K562 (cell line): ENCODE data around the gene TRIM69. TPM values are rescaled to one million over a fixed set of nuclear protein-coding genes. Genes with fewer than 3 reads are reported as not detected.

Experiments used
- ATAC-seq: fragments of 200-7000 bp; cut with Tn5 transposase; 3 replicates; pipeline ENCODE4 v1.9.1; 2020; ENCODE audit warnings: moderate library complexity
- BruUV-seq: library from RNA; stranded (reverse); fragments of 400-500 nt; replicated peaks from 2 replicates; lab custom pipeline; 2021; lab: Mats Ljungman, UMichigan
- CTCF ChIA-PET: fragments of 300-600 bp; formaldehyde crosslinking; extraction: SDS; loops from one replicate; lab custom pipeline; 2021; ENCODE audit warnings: low intra/inter-chr PET ratio; lab: Yijun Ruan, JAX
- POLR2A ChIA-PET: fragments of 300-600, 350-650 bp; sonication (Branson Sonifier 250); formaldehyde crosslinking; extraction: SDS; loops from one replicate; lab custom pipeline; 2021; ENCODE audit warnings: antibody characterized with exemption, inconsistent platforms; lab: Yijun Ruan, JAX
- DNase-seq, 4 experiments: peaks; one replicate each; pipeline versions ENCODE4 v3.0.0 to v3.0.0-alpha.2; 2011 to 2018; ENCODE audit warnings: low spot score in 3 of 4, mixed read lengths in 3 of 4; ENCODE audit errors: extremely low read depth in 1 of 4
- FAIRE-seq: peaks from 2 replicates; lab custom pipeline; 2011; peaks lifted over from hg19 to GRCh38; lab: Jason Lieb, UNC
- H2AFZ ChIP-seq: 2 replicates; pipeline ENCODE4 v1.6.0; 2011; ENCODE audit warnings: low read depth, low read length, control low read depth, inconsistent platforms
- H3K27ac ChIP-seq: fragments of 200-600 bp; 3 replicates; pipeline ENCODE4 v1.8.0; 2011; ENCODE audit warnings: low read depth, mild to moderate bottlenecking, control low read depth, inconsistent platforms, low read length, moderate library complexity, mixed read lengths; ENCODE audit errors: extremely low read depth
- H3K27me3 ChIP-seq, 2 experiments: fragments of 300-600 bp in 1 of 2; 2 replicates in 1 of 2; 3 replicates in 1 of 2; pipeline versions ENCODE4 v1.6.0 to v1.8.0; 2011; ENCODE audit warnings: inconsistent platforms in 2 of 2, low read length in 2 of 2, mild to moderate bottlenecking in 1 of 2, mixed read lengths in 1 of 2, moderate library complexity in 1 of 2; ENCODE audit not compliant: control insufficient read depth in 2 of 2, insufficient read depth in 2 of 2
- H3K36me3 ChIP-seq: fragments of 300-600 bp; 3 replicates; pipeline ENCODE4 v1.8.0; 2011; ENCODE audit warnings: mild to moderate bottlenecking, low read length, inconsistent platforms; ENCODE audit not compliant: control insufficient read depth, insufficient read depth
- H3K4me1 ChIP-seq, 2 experiments: fragments of 200-600 bp in 1 of 2; replicated peaks in 1 of 2; 2 replicates in 1 of 2; 3 replicates in 1 of 2; pipeline versions ENCODE4 v1.5.1 to v1.8.0; 2011; ENCODE audit warnings: inconsistent platforms in 2 of 2, low read length in 2 of 2, mild to moderate bottlenecking in 1 of 2, mixed read lengths in 1 of 2, moderate library complexity in 1 of 2; ENCODE audit not compliant: control insufficient read depth in 2 of 2, insufficient read depth in 2 of 2
- H3K4me2 ChIP-seq: 2 replicates; pipeline ENCODE4 v1.6.1; 2011; ENCODE audit warnings: low read length, control low read depth, inconsistent platforms, mixed read lengths; ENCODE audit not compliant: insufficient read depth
- H3K4me3 ChIP-seq: fragments of 200-600 bp; sonication (generic), shearing (Covaris generic); 2 replicates; pipeline ENCODE4 v1.5.1; 2016; ENCODE audit warnings: control low read depth, inconsistent platforms
- H3K79me2 ChIP-seq: fragments of 200-600 bp; 3 replicates; pipeline ENCODE4 v1.8.0; 2011; ENCODE audit warnings: low read length, inconsistent platforms; ENCODE audit not compliant: control insufficient read depth, insufficient read depth
- H3K9ac ChIP-seq, 2 experiments: 2 replicates each; pipeline versions ENCODE4 v1.6.0 to v1.6.1; 2011; ENCODE audit warnings: low read depth in 2 of 2, low read length in 2 of 2, control low read depth in 1 of 2, inconsistent platforms in 1 of 2, mild to moderate bottlenecking in 1 of 2, mixed read lengths in 1 of 2; ENCODE audit not compliant: insufficient read depth in 1 of 2
- H3K9me1 ChIP-seq: one replicate; pipeline ENCODE4 v1.6.0; 2011; ENCODE audit warnings: inconsistent platforms, mild to moderate bottlenecking, low read length, moderate library complexity; ENCODE audit not compliant: control insufficient read depth, insufficient read depth
- H3K9me3 ChIP-seq: replicated peaks from 2 replicates; pipeline ENCODE4 v1.5.1; 2011; ENCODE audit warnings: low read depth, low read length, inconsistent platforms; ENCODE audit not compliant: control insufficient read depth, insufficient read depth
- H4K20me1 ChIP-seq: replicated peaks from 2 replicates; pipeline ENCODE4 v1.6.1; 2011; ENCODE audit warnings: low read length, inconsistent platforms, mixed read lengths; ENCODE audit not compliant: control insufficient read depth, insufficient read depth
- ADNP ChIP-seq: fragments of 200-800 bp; sonication (Bioruptor generic); IDR thresholded peaks from 2 replicates; pipeline ENCODE4 v1.6.1; 2016; ENCODE audit warnings: missing genetic modification characterization, missing compliant biosample characterization
- ARID1B ChIP-seq: fragments of 450-650 bp; IDR thresholded peaks from 2 replicates; pipeline ENCODE4 v1.6.1; 2016; ENCODE audit warnings: antibody characterized with exemption, mild to moderate bottlenecking, inconsistent platforms
- CBFA2T3 ChIP-seq: fragments of 450-650 bp; IDR thresholded peaks from 2 replicates; pipeline ENCODE4 v1.6.1; 2017
- CEBPB ChIP-seq: fragments of 450-650 bp; IDR thresholded peaks from 2 replicates; pipeline ENCODE4 v1.6.1; 2016; ENCODE audit warnings: missing genetic modification characterization, missing compliant biosample characterization
- CEBPG ChIP-seq, 3 experiments: fragments of 200-800 bp in 1 of 3; sonication (Bioruptor generic) in 1 of 3; sonication (generic) in 1 of 3; formaldehyde crosslinking in 1 of 3; IDR thresholded peaks in 2 of 3; conservative IDR thresholded peaks in 1 of 3; 2 replicates each; pipeline versions ENCODE4 v1.6.1 to v1.8.0; 2016 to 2022; ENCODE audit warnings: missing compliant biosample characterization in 2 of 3, missing genetic modification characterization in 2 of 3, mild to moderate bottlenecking in 1 of 3, missing genetic modification reagents in 1 of 3
- CHD1 ChIP-seq: fragments of 200-600 bp; sonication (generic); IDR thresholded peaks from one replicate; pipeline ENCODE4 v1.6.1; 2012; ENCODE audit warnings: mild to moderate bottlenecking, moderate library complexity, low read length, inconsistent platforms
- CHD4 ChIP-seq: fragments of 200-600 bp; sonication (generic); IDR thresholded peaks from 3 replicates; pipeline ENCODE4 v1.6.1; 2012; ENCODE audit warnings: low read depth, mild to moderate bottlenecking, mixed read lengths, low read length, inconsistent platforms; ENCODE audit not compliant: insufficient read depth, insufficient replicate concordance, poor library complexity, severe bottlenecking
- DACH1 ChIP-seq: fragments of 450-650 bp; IDR thresholded peaks from 2 replicates; pipeline ENCODE4 v1.6.1; 2018; ENCODE audit not compliant: partially characterized antibody
- EZH2 ChIP-seq: IDR thresholded peaks from 2 replicates; pipeline ENCODE4 v1.6.1; 2012; ENCODE audit warnings: low read depth, mild to moderate bottlenecking, inconsistent platforms, low read length, borderline replicate concordance
- MEIS2 ChIP-seq: fragments of 450-650 bp; IDR thresholded peaks from 2 replicates; pipeline ENCODE4 v1.6.1; 2014; ENCODE audit warnings: mild to moderate bottlenecking; ENCODE audit not compliant: partially characterized antibody
- MTA1 ChIP-seq: fragments of 450-650 bp; IDR thresholded peaks from 2 replicates; pipeline ENCODE4 v1.6.1; 2017; ENCODE audit warnings: borderline replicate concordance
- RAD21 ChIP-seq, 2 experiments: fragments of 250-450 bp in 1 of 2; fragments of 450-650 bp in 1 of 2; sonication (Bioruptor Pico) in 1 of 2; formaldehyde crosslinking in 1 of 2; IDR thresholded peaks in 1 of 2; conservative IDR thresholded peaks in 1 of 2; 2 replicates each; pipeline versions ENCODE4 v1.4.0 to v1.8.0; 2020 to 2022; ENCODE audit warnings: mild to moderate bottlenecking in 2 of 2, moderate library complexity in 1 of 2
- TAL1 ChIP-seq: fragments of 450-650 bp; IDR thresholded peaks from 2 replicates; pipeline ENCODE4 v1.6.1; 2016; ENCODE audit warnings: mild to moderate bottlenecking
- TRIM24 ChIP-seq, 2 experiments: fragments of 450-650 bp; IDR thresholded peaks; 2 replicates each; pipeline ENCODE4 v1.6.1; 2016
- ZNF696 ChIP-seq: fragments of 250-450 bp; sonication (Bioruptor Pico); conservative IDR thresholded peaks from 2 replicates; pipeline ENCODE4 v1.4.0; 2020; ENCODE audit warnings: mild to moderate bottlenecking, moderate library complexity
- ZNF778 ChIP-seq: fragments of 450-650 bp; formaldehyde crosslinking; IDR thresholded peaks from 2 replicates; pipeline ENCODE4 v1.4.0; 2020; ENCODE audit warnings: mild to moderate bottlenecking, moderate library complexity
- WGBS: fragments of 100-300 bp; shearing (Covaris generic); methylation state at CpG from one replicate; pipeline ENCODE4 v1.1.6; 2016; ENCODE audit warnings: low coverage, mixed read lengths; ENCODE audit not compliant: insufficient coverage; ENCODE audit errors: missing lambda C conversion rate; 5-methylcytosine and 5-hydroxymethylcytosine counted together
- in situ Hi-C: fragments of 300-500 bp; cut with MboI; formaldehyde crosslinking; loops from 4 replicates; pipeline ENCODE4 v1.15.0; 2018; ENCODE audit warnings: inconsistent platforms, mixed read lengths
- intact Hi-C: fragments of 100-400 bp; cut with micrococcal nuclease; formaldehyde crosslinking; loops from 2 replicates; pipeline ENCODE4 v1.14.2; 2022
- polyA plus RNA-seq, 8 experiments: library from polyadenylated mRNA; depleted of rRNA in 4 of 8; stranded (reverse) in 5 of 8; unstranded in 3 of 8; fragments of >200 nt; fragmentation: Nextera tagmentation in 2 of 8; fragmentation: Illumina TruSeq in 1 of 8; extraction: Ambion mirVana in 2 of 8; extraction: Trizol in 1 of 8; gene quantifications; 2 replicates each; pipeline versions ENCODE4 v1.2.1 to v1.2.3, GENCODE V29; 2011 to 2014; ENCODE audit warnings: inconsistent platforms in 1 of 8, missing spikeins in 1 of 8
- total RNA-seq, 7 experiments: library from RNA; depleted of rRNA in 6 of 7; stranded (reverse); fragments of >200 nt in 6 of 7; fragmentation: Illumina TruSeq in 2 of 7; extraction: Trizol in 2 of 7; gene quantifications; 2 replicates each; pipeline versions ENCODE4 v1.2.1 to v1.2.3, GENCODE V29; 2011 to 2021; ENCODE audit warnings: low replicate concordance in 1 of 7
- TF ChIP-seq, protein P1 (sequence below): sonication (generic); formaldehyde crosslinking; IDR thresholded peaks from 2 replicates; pipeline ENCODE4 v1.4.0; 2020; ENCODE audit warnings: mild to moderate bottlenecking, missing genetic modification reagents

Gene TRIM69
- total and polyA plus RNA-seq, 9 of the 15 experiments (the other 6 are each of a cell fraction or from before 2014, with no cell fraction given): 1.0 to 4.3 (median 2.3) TPM

DNA sequence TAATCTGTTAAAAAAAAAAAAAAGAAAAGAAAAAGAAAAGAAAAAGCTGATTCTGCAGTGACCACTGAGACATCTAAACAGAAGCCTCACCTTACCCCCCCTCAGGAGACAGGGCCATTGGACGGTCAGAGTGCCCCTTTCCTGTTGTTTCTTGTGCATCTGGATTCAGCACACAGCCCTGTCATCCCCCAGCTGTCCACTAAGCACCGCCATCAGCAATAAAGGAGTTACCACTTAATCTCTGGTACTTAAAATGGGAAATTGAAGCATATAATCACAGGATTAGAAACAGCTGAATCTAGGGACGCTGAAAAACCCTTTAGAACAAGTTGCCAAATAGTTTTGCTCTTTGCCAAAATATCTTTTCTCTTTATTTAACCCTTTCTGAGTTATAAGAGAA, 62.5 kb downstream of the TRIM69 start (continued):
- peak; percentile 11 to 40; a peak in 1 of 4 replicates for TF ChIP-seq RAD21 (CRISPR knock-in tag; conservative IDR thresholded peaks at IDR 0.05 in 1 of 2, IDR thresholded peaks at IDR 0.05 in 1 of 2)
- no peak for TF ChIP-seq ARID1B
- no peak for TF ChIP-seq MTA1
- TF ChIP-seq ADNP: no peak
- TF ChIP-seq CBFA2T3: no peak
- TF ChIP-seq ZNF696 (CRISPR knock-in tag): no peak
- TF ChIP-seq MEIS2: no peak
- TF ChIP-seq, protein P1, sequence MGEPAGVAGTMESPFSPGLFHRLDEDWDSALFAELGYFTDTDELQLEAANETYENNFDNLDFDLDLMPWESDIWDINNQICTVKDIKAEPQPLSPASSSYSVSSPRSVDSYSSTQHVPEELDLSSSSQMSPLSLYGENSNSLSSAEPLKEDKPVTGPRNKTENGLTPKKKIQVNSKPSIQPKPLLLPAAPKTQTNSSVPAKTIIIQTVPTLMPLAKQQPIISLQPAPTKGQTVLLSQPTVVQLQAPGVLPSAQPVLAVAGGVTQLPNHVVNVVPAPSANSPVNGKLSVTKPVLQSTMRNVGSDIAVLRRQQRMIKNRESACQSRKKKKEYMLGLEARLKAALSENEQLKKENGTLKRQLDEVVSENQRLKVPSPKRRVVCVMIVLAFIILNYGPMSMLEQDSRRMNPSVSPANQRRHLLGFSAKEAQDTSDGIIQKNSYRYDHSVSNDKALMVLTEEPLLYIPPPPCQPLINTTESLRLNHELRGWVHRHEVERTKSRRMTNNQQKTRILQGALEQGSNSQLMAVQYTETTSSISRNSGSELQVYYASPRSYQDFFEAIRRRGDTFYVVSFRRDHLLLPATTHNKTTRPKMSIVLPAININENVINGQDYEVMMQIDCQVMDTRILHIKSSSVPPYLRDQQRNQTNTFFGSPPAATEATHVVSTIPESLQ (CRISPR knock-in tag): no peak

DNA sequence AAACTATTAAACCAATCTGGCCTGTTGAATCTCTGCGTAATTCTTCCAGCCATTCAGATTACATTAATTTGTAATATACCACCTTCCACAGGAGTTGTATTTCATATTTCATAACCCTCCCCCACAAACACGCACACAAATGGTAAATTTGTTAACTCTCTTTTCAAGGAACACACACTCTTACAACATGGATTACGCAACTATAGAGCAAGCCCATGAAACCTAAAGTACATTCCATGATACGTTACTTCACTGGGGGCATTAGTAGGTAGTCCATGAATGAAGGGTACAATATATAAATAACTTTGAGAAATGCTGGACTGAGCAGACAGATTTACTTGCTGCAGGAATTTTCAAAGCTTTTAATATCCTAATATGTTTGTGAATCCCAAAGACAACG, 65.0 kb downstream of the TRIM69 start:
- H3K4me3 ChIP-seq: no peak overlapping the region
- H3K27me3 ChIP-seq: no peaks in the 10 kb centered on the region
- no TSS peak for BruUV-seq
- H3K9me1 ChIP-seq: no peaks in the 10 kb centered on the region
- H2AFZ ChIP-seq: 0 out of 2 replicates have a peak overlapping the region, but pooled peaks have one; percentile 8
- H3K27ac ChIP-seq: no peak overlapping the region
- in situ Hi-C loops (no loop called here), intact Hi-C loops (no loop called here)
- H3K4me2 ChIP-seq: no peak overlapping the region
- ChIA-PET POLR2A (interaction anchor here (0.9 kb wide), 1 partner anchor 13 kb away, joined by 3 read pairs; no protein-coding TSS in a partner anchor), CTCF (no interaction called here)
- TF ChIP-seq CEBPB (peak; percentile 97), CHD1 (no peak), CHD4 (no peak), EZH2 (no peak), CEBPG (CRISPR knock-in tag; IDR thresholded peaks at IDR 0.05) (peak; percentile 65), CEBPG (tag; conservative IDR thresholded peaks at IDR 0.05 in 1 of 2, IDR thresholded peaks at IDR 0.05 in 1 of 2) (peak; percentile 82 to 88), DACH1 (peak; percentile 7), TRIM24 (IDR thresholded peaks at IDR 0.05) (peak; percentile 26 to 57; a peak in 2 of 4 replicates), ZNF778 (CRISPR knock-in tag) (no peak), TAL1 (no peak)
- no peaks in the 10 kb centered on the region for H3K79me2 ChIP-seq
- ATAC-seq (no peak), DNase-seq (no peak), FAIRE-seq (no peak)
- peaks cover 0 to 7% of the 10 kb centered on the region in 2 experiments; a peak in 2 of 5 replicates for H3K4me1 ChIP-seq
- no peak overlapping the region for H3K9ac ChIP-seq
- H3K36me3 ChIP-seq: no peaks in the 10 kb centered on the region
- H3K9me3 ChIP-seq: no peaks in the 10 kb centered on the region
- WGBS: 56% methylated on average over 5 of the region's 5 CpGs
- H4K20me1 ChIP-seq: no peaks in the 10 kb centered on the region
